ENCODE measurements around the gene MAPK14. TPM values are rescaled to one million over a fixed set of nuclear protein-coding genes. Genes with fewer than 3 reads are reported as not detected.
A peak's percentile ranks its signal among the peaks of the same experiment; 100 is the strongest.

Gene MAPK14
- total RNA-seq, 1 experiment from 2014 or later = 50.8 TPM

DNA sequence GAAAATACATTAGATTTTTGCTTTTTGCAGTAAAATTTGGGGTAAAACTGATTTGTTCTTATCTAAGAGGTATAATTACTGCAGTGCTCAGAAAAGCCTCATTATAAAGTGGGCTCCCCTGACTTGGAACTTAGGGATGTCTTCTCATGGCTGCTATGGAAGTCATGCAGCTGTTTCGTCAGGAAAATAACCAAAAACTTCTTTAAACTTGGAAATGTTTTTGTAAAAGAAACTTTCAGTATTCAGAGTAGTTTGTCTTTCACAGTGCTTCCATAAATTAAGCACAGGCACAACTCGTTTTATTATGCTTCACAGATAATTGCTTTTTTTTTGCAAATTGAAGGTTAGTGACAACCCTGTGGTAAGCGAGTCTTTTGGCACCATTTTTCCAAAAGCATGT is 6.8 kb downstream of the MAPK14 start:
- TF ChIP-seq, protein P1, sequence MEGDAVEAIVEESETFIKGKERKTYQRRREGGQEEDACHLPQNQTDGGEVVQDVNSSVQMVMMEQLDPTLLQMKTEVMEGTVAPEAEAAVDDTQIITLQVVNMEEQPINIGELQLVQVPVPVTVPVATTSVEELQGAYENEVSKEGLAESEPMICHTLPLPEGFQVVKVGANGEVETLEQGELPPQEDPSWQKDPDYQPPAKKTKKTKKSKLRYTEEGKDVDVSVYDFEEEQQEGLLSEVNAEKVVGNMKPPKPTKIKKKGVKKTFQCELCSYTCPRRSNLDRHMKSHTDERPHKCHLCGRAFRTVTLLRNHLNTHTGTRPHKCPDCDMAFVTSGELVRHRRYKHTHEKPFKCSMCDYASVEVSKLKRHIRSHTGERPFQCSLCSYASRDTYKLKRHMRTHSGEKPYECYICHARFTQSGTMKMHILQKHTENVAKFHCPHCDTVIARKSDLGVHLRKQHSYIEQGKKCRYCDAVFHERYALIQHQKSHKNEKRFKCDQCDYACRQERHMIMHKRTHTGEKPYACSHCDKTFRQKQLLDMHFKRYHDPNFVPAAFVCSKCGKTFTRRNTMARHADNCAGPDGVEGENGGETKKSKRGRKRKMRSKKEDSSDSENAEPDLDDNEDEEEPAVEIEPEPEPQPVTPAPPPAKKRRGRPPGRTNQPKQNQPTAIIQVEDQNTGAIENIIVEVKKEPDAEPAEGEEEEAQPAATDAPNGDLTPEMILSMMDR (conservative IDR thresholded peaks at IDR 0.05; ENCODE audit: low read depth, low read length) = no peak
- TF ChIP-seq EZH2 (IDR thresholded peaks at IDR 0.05; ENCODE audit: borderline replicate concordance, low read depth, low read length, poor library complexity, severe bottlenecking) = no peak
- CTCF ChIA-PET = no interaction called here

DNA sequence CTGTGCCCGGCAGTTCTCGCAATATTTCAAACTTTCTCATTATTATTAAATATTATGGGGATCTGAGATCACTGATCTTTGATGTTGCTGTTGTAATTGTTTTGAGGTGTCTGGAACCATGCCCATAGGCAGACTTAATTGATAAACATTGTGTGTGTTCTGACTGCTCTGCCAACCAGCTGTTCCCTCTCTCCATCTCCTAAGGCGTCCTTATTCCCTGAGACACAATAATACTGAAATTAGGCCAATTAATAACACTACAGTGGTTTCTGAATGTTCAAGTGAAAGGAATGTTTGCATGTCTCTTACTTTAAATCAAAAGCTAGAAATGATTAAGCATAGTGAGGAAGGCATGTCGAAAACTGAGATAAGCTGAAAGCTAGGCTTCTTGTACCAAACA is 7.6 kb downstream of the MAPK14 start:
- Histone ChIP-seq H3K27ac (ENCODE audit: low read depth, low read length, poor library complexity, severe bottlenecking) (no peak overlapping the region), H3K36me3 (ENCODE audit: insufficient read depth, low read length, poor library complexity, severe bottlenecking) (no peaks in the 10 kb centered on the region), H3K27me3 (replicated peaks; ENCODE audit: insufficient read depth, low read depth, low read length, poor library complexity) (no peaks in the 10 kb centered on the region), H3K4me1 (ENCODE audit: insufficient read depth, low read length, poor library complexity, severe bottlenecking) (peaks cover 40% of the 10 kb centered on the region), H3K4me3 (ENCODE audit: low read depth, low read length, poor library complexity, severe bottlenecking) (no peak overlapping the region), H3K9me3 (ENCODE audit: low read depth, low read length, poor library complexity, severe bottlenecking) (no peaks in the 10 kb centered on the region)
- ChIA-PET CTCF (interaction anchor here (0.6 kb wide), 1 partner anchor 299 kb away, joined by 3 read pairs; no protein-coding TSS in a partner anchor), POLR2A (ENCODE audit: low non-redundant PET) (no interaction called here)
- intact Hi-C loops (cut with micrococcal nuclease; ENCODE audit: unreplicated experiment) = no loop called here
- BruUV-seq (replicated peaks) = no TSS peak
- TF ChIP-seq, protein P1 (conservative IDR thresholded peaks at IDR 0.05; ENCODE audit: low read depth, low read length) = no peak
- no peak for TF ChIP-seq EZH2 (IDR thresholded peaks at IDR 0.05; ENCODE audit: borderline replicate concordance, low read depth, low read length, poor library complexity, severe bottlenecking)
- no peak for DNase-seq (ENCODE audit: low spot score)

More for the DNA sequence above, 6.8 kb downstream of the MAPK14 start:
- Histone ChIP-seq H3K4me3 (ENCODE audit: low read depth, low read length, poor library complexity, severe bottlenecking) (no peak overlapping the region), H3K4me1 (ENCODE audit: insufficient read depth, low read length, poor library complexity, severe bottlenecking) (peaks cover 43% of the 10 kb centered on the region), H3K27me3 (replicated peaks; ENCODE audit: insufficient read depth, low read depth, low read length, poor library complexity) (no peaks in the 10 kb centered on the region), H3K9me3 (ENCODE audit: low read depth, low read length, poor library complexity, severe bottlenecking) (no peaks in the 10 kb centered on the region), H3K36me3 (ENCODE audit: insufficient read depth, low read length, poor library complexity, severe bottlenecking) (no peaks in the 10 kb centered on the region), H3K27ac (ENCODE audit: low read depth, low read length, poor library complexity, severe bottlenecking) (peak overlapping the region; percentile 57)
- intact Hi-C loops (cut with micrococcal nuclease; ENCODE audit: unreplicated experiment) = no loop called here
- POLR2A ChIA-PET (ENCODE audit: low non-redundant PET) = interaction anchor here (0.6 kb wide), 1 partner anchor 1651 kb away, joined by 8 read pairs; no protein-coding TSS in a partner anchor
- no peak for DNase-seq (ENCODE audit: low spot score)
- BruUV-seq (replicated peaks) = no TSS peak

DNA sequence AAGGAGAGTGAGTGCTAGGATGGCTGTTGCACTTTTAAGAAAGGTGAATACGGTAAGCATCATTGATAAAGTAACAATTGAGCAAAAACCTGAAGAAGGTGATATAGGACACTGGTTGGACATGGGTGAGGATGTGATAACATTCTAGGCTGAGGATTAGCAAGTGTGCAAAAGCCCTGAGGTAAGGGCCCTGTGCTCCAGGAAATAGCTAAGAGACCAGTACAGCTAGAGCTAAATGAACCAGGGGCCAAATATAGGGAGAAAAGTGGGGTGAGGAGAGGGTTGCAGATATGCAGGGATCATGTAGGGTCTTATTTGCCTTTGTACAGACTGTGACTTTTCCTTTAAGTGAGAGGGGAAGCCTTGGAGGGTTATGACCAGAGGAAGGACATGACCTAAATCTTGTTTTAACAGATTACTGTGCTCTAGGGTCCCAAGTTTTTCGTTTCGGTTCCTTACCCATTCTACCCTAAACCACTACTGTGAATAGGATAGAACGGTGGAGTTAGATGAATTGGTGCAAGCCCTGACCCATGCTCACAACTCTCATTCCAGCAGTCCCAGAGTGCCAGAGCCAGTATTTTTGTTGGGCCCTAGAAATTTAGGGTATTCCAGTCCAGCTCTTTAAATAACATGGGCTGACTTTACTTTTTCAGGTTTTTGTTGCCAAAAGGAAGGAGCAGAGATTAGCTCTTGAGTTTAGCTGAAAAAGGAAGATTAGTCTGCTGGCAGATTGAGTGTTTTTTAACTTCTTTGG is 10.7 kb downstream of the MAPK14 start:
- Histone ChIP-seq H3K36me3 (ENCODE audit: insufficient read depth, low read length, poor library complexity, severe bottlenecking) (no peaks in the 10 kb centered on the region), H3K4me3 (ENCODE audit: low read depth, low read length, poor library complexity, severe bottlenecking) (no peak overlapping the region), H3K27ac (ENCODE audit: low read depth, low read length, poor library complexity, severe bottlenecking) (peak overlapping the region; percentile 32), H3K27me3 (replicated peaks; ENCODE audit: insufficient read depth, low read depth, low read length, poor library complexity) (no peaks in the 10 kb centered on the region), H3K4me1 (ENCODE audit: insufficient read depth, low read length, poor library complexity, severe bottlenecking) (peaks cover 36% of the 10 kb centered on the region), H3K9me3 (ENCODE audit: low read depth, low read length, poor library complexity, severe bottlenecking) (no peaks in the 10 kb centered on the region)
- DNase-seq (ENCODE audit: low spot score) = no peak
- CTCF ChIA-PET = interaction anchor here (0.6 kb wide), 1 partner anchor 85 kb away, joined by 8 read pairs; no protein-coding TSS in a partner anchor
- intact Hi-C loops (cut with micrococcal nuclease; ENCODE audit: unreplicated experiment) = no loop called here
- POLR2A ChIA-PET (ENCODE audit: low non-redundant PET) = interaction anchor here (0.5 kb wide), 1 partner anchor 221 kb away, joined by 3 read pairs; no protein-coding TSS in a partner anchor
- no TSS peak for BruUV-seq (replicated peaks)
- TF ChIP-seq EZH2 (IDR thresholded peaks at IDR 0.05; ENCODE audit: borderline replicate concordance, low read depth, low read length, poor library complexity, severe bottlenecking) = no peak
- TF ChIP-seq, protein P1 (conservative IDR thresholded peaks at IDR 0.05; ENCODE audit: low read depth, low read length) = no peak

Measured in A673 (cell line).